Osteoblast (primary cell): ENCODE measurements around the gene CACNA1C. TPM values are rescaled to one million over a fixed set of nuclear protein-coding genes. Genes with fewer than 3 reads are reported as not detected.

Source experiments
- DNase-seq: peaks from one replicate; pipeline ENCODE4 v3.0.0; 2011; ENCODE audit warnings: low spot score, mixed read lengths; ENCODE audit not compliant: insufficient read length; ENCODE audit errors: missing footprints
- H2AFZ ChIP-seq: 2 replicates; pipeline ENCODE4 v1.6.0; 2011; ENCODE audit warnings: mild to moderate bottlenecking, low read length
- H3K27ac ChIP-seq: 2 replicates; pipeline ENCODE4 v1.5.1; 2011; ENCODE audit warnings: mild to moderate bottlenecking, low read depth, low read length, moderate library complexity
- H3K27me3 ChIP-seq: 2 replicates; pipeline ENCODE4 v1.6.0; 2012; ENCODE audit warnings: mild to moderate bottlenecking, control low read depth, inconsistent platforms, low read length, moderate library complexity; ENCODE audit not compliant: insufficient read depth
- H3K36me3 ChIP-seq: 2 replicates; pipeline ENCODE4 v1.5.1; 2011; ENCODE audit warnings: mild to moderate bottlenecking, low read length, control low read depth, moderate library complexity; ENCODE audit not compliant: insufficient read depth
- H3K4me1 ChIP-seq: 2 replicates; pipeline ENCODE4 v1.5.1; 2011; ENCODE audit warnings: mild to moderate bottlenecking, low read length, control low read depth, moderate library complexity; ENCODE audit not compliant: insufficient read depth
- H3K4me2 ChIP-seq: 2 replicates; pipeline ENCODE4 v1.6.0; 2011; ENCODE audit warnings: mild to moderate bottlenecking, low read length; ENCODE audit not compliant: insufficient read depth
- H3K4me3 ChIP-seq: fragments of 200-600 bp; sonication (generic); 3 replicates; pipeline ENCODE4 v1.5.1; 2012; ENCODE audit warnings: mild to moderate bottlenecking, low read length, inconsistent platforms; ENCODE audit not compliant: insufficient read depth
- H3K79me2 ChIP-seq: 2 replicates; pipeline ENCODE4 v1.6.0; 2012; ENCODE audit warnings: mild to moderate bottlenecking, low read length, control low read depth, inconsistent platforms; ENCODE audit not compliant: insufficient read depth
- H3K9me3 ChIP-seq: 2 replicates; pipeline ENCODE4 v1.5.1; 2011; ENCODE audit warnings: low read depth, low read length, control low read depth
- H4K20me1 ChIP-seq: 2 replicates; pipeline ENCODE4 v1.6.0; 2012; ENCODE audit warnings: mild to moderate bottlenecking, low read length, control low read depth; ENCODE audit not compliant: insufficient read depth
- total RNA-seq: library from RNA; depleted of rRNA; stranded (reverse); fragments of >200 nt; gene quantifications from 2 replicates; pipeline ENCODE4 v1.2.3, GENCODE V29; 2012
- TF ChIP-seq, protein P1 (sequence below): IDR thresholded peaks from 2 replicates; pipeline ENCODE4 v1.5.1; 2011; ENCODE audit warnings: mild to moderate bottlenecking, low read depth, low read length, moderate library complexity; ENCODE audit errors: extremely low read depth

CACNA1C gene
- total RNA-seq, 1 donor: 19.2 TPM

DNA sequence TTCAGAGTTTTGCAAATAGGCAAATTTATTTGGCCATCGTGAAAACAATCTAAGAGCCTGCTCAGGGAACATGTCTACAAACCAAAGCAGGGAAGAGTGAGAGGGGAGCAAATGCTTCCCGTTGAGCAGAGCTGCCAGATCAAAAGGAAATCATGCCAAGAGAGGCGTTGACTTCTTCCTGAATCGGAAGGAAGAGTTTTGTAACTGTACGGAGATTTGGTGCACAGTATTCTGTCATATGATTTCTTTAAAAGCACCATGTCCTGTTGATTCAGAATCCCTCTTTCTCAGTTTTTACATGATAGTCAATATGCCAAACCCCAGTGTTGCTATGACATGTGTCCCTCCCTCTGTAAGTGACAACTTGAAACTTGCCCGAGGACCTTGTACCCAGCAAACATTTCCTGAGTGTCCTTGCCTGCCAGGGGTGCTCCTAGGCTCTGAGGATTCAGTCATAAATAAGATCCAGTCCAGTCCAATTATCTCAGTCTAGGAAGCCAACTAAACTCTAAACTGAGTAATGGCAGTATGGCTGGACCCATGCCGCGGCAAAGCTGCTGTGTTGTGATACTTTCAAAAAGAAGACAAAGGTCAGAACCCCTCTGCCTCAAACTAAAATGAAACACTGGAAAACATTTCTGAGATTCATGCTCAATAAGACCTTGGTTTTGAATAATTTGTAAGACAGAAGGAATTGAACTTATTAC lies 441.9 kb downstream of the CACNA1C start:
- Histone ChIP-seq H3K36me3 (peaks cover under 1% of the 10 kb centered on the region), H3K27me3 (no peaks in the 10 kb centered on the region), H3K4me1 (no peaks in the 10 kb centered on the region)

DNA sequence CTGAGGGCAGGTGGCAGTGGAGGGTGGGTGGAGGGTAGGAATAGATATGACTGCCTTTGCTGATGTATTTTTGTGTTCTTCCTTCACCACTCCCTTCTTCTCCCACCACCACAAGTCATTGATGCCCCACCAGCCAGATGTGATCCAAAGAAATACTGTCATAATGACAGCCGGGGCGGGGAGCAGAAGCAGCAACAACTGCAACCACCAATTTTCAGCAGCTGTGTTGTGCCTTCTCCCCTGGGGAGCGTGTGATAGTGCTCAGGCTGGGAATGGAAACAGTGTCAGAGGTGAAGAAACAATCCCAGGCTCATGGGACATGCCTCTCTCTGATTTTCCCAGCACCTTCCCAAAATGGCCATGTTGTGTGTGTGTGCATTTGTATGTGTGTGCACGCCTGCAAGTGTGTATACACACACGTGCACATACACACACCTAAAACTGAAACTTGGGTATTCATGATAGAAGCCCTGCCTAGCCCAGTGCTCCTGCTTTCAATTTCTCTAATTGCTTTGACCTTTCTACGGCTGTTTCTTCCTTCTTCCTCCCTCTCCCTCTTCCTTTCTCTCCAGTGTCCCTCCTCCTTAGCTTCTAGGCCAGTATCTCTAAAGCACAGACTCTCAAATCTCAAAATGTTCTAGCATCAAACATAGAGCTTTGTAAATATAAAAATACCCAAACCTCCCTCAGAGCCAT lies 442.8 kb downstream of the CACNA1C start:
- Histone ChIP-seq H3K27me3 (no peaks in the 10 kb centered on the region), H3K79me2 (no peaks in the 10 kb centered on the region), H3K27ac (no peak overlapping the region), H3K9me3 (no peaks in the 10 kb centered on the region), H3K36me3 (no peaks in the 10 kb centered on the region), H3K4me2 (no peak overlapping the region), H2AFZ (no peak overlapping the region), H3K4me1 (no peaks in the 10 kb centered on the region), H4K20me1 (no peaks in the 10 kb centered on the region), H3K4me3 (no peak overlapping the region)
- DNase-seq: no peak
- TF ChIP-seq, protein P1, sequence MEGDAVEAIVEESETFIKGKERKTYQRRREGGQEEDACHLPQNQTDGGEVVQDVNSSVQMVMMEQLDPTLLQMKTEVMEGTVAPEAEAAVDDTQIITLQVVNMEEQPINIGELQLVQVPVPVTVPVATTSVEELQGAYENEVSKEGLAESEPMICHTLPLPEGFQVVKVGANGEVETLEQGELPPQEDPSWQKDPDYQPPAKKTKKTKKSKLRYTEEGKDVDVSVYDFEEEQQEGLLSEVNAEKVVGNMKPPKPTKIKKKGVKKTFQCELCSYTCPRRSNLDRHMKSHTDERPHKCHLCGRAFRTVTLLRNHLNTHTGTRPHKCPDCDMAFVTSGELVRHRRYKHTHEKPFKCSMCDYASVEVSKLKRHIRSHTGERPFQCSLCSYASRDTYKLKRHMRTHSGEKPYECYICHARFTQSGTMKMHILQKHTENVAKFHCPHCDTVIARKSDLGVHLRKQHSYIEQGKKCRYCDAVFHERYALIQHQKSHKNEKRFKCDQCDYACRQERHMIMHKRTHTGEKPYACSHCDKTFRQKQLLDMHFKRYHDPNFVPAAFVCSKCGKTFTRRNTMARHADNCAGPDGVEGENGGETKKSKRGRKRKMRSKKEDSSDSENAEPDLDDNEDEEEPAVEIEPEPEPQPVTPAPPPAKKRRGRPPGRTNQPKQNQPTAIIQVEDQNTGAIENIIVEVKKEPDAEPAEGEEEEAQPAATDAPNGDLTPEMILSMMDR: no peak

More for the DNA sequence above, 441.9 kb downstream of the CACNA1C start:
- TF ChIP-seq, protein P1: no peak
- Histone ChIP-seq H3K9me3 (no peaks in the 10 kb centered on the region), H3K79me2 (no peaks in the 10 kb centered on the region), H3K4me3 (no peak overlapping the region), H3K4me2 (no peak overlapping the region), H2AFZ (no peak overlapping the region), H4K20me1 (no peaks in the 10 kb centered on the region), H3K27ac (no peak overlapping the region)
- no peak for DNase-seq

GRCh38 chr12:2498964-2499500 lies 446.2 kb downstream of the CACNA1C start:
- H3K79me2 ChIP-seq: no peaks in the 10 kb centered on the region
- no peak overlapping the region for H2AFZ ChIP-seq
- no peaks in the 10 kb centered on the region for H3K27me3 ChIP-seq
- DNase-seq: no peak
- peaks cover 3% of the 10 kb centered on the region for H3K36me3 ChIP-seq
- H3K4me1 ChIP-seq: no peaks in the 10 kb centered on the region
- no peak overlapping the region for H3K4me3 ChIP-seq
- no peak overlapping the region for H3K4me2 ChIP-seq
- H4K20me1 ChIP-seq: peaks cover 6% of the 10 kb centered on the region
- H3K9me3 ChIP-seq: no peaks in the 10 kb centered on the region
- H3K27ac ChIP-seq: no peak overlapping the region
- TF ChIP-seq, protein P1: no peak
